ENCODE measurements around the gene FBXW4.

FBXW4 gene

DNA sequence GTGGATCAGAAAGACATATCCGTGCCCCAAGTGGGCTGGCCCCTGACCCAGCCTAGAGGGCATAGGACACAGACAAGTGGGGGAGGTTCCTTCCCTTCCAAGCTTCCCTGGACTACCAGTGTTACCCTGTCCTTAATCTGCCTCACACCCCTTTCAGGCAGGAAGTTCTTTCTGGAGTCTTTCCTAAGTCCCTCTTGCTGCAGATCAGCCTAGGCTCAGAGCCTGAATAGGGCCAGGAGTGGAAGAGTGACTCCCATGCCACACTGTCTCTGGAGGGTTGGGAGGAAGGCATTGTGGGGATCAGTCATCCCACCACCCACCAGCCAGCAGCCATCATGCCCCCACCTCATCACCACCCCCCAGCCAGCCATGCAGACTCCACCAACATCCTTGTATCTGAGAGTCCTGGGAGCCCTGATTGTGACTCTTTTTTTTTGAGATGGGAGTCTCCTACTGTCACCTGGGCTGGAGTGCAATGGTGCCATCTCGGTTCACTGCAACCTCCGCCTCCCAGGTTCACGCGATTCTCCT is 129.5 kb downstream of the FBXW4 start:
- no peak for DNase-seq

DNA sequence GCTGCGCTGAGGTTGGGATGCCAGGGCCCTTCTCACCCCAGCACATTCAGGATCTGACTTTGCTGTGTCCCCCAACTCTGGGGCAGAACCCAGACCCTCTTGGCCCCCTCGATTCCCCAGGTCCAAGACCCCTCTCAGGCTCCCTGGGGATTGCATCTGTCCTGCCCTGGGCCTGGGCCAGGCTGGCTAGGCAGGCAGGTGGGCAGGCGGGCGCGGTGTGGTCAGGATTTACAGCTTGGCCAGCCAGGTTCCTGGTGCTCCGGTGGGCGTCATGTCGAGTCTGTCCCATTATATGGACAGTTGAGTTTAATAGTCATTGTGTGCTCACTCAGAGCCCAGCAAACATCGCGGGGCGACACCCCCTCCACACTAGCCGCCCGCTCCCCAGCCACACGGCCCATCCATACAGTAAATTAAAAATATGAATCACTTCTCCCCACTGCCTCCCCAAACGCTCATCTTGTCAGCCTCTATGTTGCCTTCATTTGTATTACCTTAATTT is 130.4 kb downstream of the FBXW4 start:
- DNase-seq: no peak

DNA sequence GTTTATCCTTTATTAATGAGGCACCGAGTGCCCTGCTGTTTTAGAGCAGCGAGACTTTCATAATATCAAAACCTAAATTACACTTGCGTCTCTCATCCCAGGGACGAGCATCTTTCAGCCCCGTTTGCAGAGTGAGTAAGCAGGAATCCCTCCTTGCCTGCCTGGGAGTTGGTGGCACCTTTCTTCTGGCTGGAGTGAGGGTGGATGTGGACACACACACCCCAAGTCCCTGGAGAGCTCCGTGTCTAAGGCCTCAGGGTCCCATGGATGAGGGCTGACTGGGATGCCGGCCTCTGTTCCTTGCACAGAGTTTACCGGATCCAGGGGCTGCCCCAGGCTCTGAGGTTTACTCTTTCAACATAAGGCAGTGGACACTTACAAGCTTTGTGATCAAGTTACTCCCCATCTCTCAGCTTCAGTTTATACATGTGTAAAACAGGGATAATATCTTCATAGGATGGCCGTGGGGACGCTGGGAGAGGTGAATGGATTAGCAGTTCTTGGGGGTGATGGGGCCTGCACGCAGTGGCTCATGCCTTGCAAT is 131.4 kb downstream of the FBXW4 start:
- DNase-seq: no peak

DNA sequence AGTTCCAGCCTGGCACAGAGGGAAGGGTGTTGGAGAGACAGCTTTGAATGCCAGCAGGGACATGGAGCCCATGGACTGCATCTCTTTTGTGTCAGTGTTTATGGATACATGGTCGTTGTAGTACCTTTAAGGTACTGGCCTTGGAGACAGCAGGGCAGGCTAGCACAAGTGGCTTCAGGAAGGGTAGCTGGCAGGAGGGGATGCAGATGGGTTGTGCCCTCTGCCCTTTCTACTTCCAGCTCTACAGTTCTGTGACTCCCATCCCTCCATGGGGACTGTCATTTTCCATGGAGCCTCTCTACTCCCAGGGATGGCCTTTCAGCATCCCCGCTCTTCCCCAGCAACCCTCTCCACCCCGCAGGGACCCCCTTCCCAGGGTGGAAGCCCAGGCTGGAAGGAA is 132.0 kb downstream of the FBXW4 start:
- DNase-seq: no peak

DNA sequence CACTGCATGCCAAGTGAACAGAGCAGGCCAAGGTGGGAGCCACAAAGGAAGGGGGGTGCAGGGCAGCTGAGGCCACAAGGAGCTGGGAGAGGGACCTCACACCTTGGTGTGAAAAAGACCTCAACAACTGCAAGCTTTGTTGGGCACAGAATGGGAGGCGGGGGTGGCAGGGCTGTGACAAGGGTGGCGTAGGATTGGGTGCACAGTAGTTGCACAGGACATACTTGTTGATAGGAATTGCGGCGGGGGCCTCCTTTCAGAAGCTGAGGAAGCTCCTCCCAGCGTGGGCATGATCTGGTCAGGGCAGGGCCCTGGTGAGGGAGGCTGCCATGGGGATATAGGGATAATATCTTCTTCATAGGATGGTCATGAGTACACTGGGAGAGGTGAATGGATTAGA is 132.7 kb downstream of the FBXW4 start:
- DNase-seq: no peak

DNA sequence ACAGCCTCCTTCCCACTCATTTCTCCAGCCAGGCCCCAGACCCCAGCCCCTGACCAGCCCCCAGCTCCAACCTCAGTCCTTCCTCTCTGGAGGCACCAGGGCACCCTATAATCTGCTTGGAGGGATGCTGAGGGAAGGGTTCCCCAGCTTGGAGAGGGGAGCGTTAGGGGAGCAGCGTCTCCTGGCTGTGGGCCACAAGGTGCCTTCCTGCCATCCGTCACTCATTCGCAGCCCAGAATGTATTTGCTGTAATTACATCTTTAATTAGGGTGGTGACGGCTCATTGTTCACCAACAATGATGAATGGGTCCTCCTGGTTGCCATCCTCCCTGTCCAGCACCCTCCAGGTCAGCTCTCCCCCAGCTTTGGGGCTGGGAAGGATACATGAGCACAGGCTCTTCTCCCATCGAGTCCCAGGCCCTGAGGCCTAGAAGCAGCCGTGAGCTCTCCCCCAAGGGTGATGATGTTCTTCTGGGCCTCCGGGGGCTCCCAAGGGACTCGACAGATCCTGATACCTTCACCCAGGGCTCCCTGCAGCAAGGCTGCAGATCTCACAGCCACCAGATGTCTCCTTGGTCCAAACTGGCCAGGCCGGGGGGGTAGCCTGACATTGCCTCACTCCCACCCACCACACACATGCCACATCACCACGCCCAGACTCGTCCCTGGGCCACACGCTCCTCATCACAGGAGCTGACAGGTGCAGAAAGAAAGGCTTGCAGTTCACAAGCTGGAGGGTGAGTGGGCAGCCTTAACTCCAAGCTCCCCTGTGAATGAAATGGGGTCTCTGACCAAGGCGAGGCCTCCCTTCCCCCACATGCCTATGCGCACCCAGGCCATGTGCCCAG is 133.7 kb downstream of the FBXW4 start:
- DNase-seq: no peak
